OCI-LY3 (cell line): Measurements from ENCODE around the gene TAPBP.

Experiments used
- H2AFZ ChIP-seq: fragments of 200-600, 300-600 bp; shearing (Covaris generic); 2 replicates; pipeline ENCODE4 v1.6.0; 2014; ENCODE audit warnings: antibody characterized with exemption, low read depth, low read length
- H3K27ac ChIP-seq: fragments of 200-600, 300-600 bp; sonication (generic); 2 replicates; pipeline ENCODE4 v1.5.1; 2014; ENCODE audit warnings: mild to moderate bottlenecking, low read length, moderate library complexity, mixed read lengths
- H3K27me3 ChIP-seq: fragments of 200-600, 300-600 bp; sonication (generic); 2 replicates; pipeline ENCODE4 v1.6.1; 2014; ENCODE audit warnings: low read depth, low read length, mixed read lengths
- H3K36me3 ChIP-seq: fragments of 200-600, 300-600 bp; sonication (generic); replicated peaks from 2 replicates; pipeline ENCODE3; 2014; ENCODE audit warnings: low read depth, low read length, mixed read lengths
- H3K4me1 ChIP-seq: fragments of 300-600, 200-600 bp; sonication (generic); 2 replicates; pipeline ENCODE4 v1.6.1; 2014; ENCODE audit warnings: low read length, mixed read lengths
- H3K4me2 ChIP-seq: fragments of 200-600, 300-600 bp; sonication (generic); 2 replicates; pipeline ENCODE4 v1.6.1; 2014; ENCODE audit warnings: low read length, mixed read lengths
- H3K4me3 ChIP-seq: fragments of 300-600, 200-600 bp; sonication (generic); 2 replicates; pipeline ENCODE4 v1.5.1; 2014; ENCODE audit warnings: antibody characterized with exemption, mild to moderate bottlenecking, low read length, moderate library complexity
- H3K79me2 ChIP-seq: fragments of 300-600, 200-600 bp; shearing (Covaris generic); 2 replicates; pipeline ENCODE4 v1.6.1; 2014; ENCODE audit warnings: mild to moderate bottlenecking, low read length, mixed read lengths
- H3K9ac ChIP-seq: fragments of 300-600, 200-600 bp; shearing (Covaris generic); 2 replicates; pipeline ENCODE4 v1.6.0; 2014; ENCODE audit warnings: mild to moderate bottlenecking, low read length, moderate library complexity
- H3K9me3 ChIP-seq: fragments of 200-600, 300-600 bp; shearing (Covaris generic); 2 replicates; pipeline ENCODE4 v1.6.1; 2014; ENCODE audit warnings: low read length, mixed read lengths; ENCODE audit not compliant: insufficient read depth
- H4K20me1 ChIP-seq: fragments of 200-600, 300-600 bp; sonication (generic); 2 replicates; pipeline ENCODE4 v1.6.1; 2016; ENCODE audit warnings: low read length, mixed read lengths; ENCODE audit not compliant: insufficient read depth
- EZH2phosphoT487 ChIP-seq: fragments of 200-600 bp; shearing (Covaris generic); IDR thresholded peaks from 2 replicates; pipeline ENCODE4 v1.6.1; 2018; ENCODE audit warnings: antibody characterized with exemption, mixed run types, low read depth
- TF ChIP-seq, protein P1 (sequence below): fragments of 200-600, 300-600 bp; sonication (generic); IDR thresholded peaks from 2 replicates; pipeline ENCODE4 v1.5.1; 2014; ENCODE audit warnings: antibody characterized with exemption, low read length, low read depth

The TAPBP gene

DNA sequence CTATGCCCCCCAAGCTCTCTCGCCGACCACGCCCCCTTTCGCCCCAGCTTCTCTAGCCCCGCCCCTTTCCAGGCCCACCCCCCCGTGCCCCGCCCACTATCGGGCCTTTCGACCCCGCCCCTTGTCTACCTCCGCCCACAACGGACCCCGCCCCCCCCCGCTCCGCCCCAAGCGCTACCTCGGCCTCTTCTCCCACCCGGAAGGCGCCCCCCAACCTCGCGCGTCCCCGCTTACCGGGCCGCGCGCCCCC lies 3.5 kb upstream of the TAPBP start:
- Histone ChIP-seq H3K27ac (peak overlapping the region; percentile 73), H4K20me1 (peaks cover 3% of the 10 kb centered on the region), H3K4me3 (peak overlapping the region; percentile 91), H3K36me3 (peaks cover 37% of the 10 kb centered on the region), H3K4me1 (peaks cover 39% of the 10 kb centered on the region), H2AFZ (no peak overlapping the region), H3K79me2 (peaks cover 49% of the 10 kb centered on the region), H3K4me2 (peak overlapping the region; percentile 66), H3K27me3 (no peaks in the 10 kb centered on the region), H3K9me3 (no peaks in the 10 kb centered on the region), H3K9ac (peak overlapping the region; percentile 65; the same call in 1 of the 2 replicates)
- TF ChIP-seq, protein P1, sequence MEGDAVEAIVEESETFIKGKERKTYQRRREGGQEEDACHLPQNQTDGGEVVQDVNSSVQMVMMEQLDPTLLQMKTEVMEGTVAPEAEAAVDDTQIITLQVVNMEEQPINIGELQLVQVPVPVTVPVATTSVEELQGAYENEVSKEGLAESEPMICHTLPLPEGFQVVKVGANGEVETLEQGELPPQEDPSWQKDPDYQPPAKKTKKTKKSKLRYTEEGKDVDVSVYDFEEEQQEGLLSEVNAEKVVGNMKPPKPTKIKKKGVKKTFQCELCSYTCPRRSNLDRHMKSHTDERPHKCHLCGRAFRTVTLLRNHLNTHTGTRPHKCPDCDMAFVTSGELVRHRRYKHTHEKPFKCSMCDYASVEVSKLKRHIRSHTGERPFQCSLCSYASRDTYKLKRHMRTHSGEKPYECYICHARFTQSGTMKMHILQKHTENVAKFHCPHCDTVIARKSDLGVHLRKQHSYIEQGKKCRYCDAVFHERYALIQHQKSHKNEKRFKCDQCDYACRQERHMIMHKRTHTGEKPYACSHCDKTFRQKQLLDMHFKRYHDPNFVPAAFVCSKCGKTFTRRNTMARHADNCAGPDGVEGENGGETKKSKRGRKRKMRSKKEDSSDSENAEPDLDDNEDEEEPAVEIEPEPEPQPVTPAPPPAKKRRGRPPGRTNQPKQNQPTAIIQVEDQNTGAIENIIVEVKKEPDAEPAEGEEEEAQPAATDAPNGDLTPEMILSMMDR, result no peak
- no peak for TF ChIP-seq EZH2phosphoT487

DNA sequence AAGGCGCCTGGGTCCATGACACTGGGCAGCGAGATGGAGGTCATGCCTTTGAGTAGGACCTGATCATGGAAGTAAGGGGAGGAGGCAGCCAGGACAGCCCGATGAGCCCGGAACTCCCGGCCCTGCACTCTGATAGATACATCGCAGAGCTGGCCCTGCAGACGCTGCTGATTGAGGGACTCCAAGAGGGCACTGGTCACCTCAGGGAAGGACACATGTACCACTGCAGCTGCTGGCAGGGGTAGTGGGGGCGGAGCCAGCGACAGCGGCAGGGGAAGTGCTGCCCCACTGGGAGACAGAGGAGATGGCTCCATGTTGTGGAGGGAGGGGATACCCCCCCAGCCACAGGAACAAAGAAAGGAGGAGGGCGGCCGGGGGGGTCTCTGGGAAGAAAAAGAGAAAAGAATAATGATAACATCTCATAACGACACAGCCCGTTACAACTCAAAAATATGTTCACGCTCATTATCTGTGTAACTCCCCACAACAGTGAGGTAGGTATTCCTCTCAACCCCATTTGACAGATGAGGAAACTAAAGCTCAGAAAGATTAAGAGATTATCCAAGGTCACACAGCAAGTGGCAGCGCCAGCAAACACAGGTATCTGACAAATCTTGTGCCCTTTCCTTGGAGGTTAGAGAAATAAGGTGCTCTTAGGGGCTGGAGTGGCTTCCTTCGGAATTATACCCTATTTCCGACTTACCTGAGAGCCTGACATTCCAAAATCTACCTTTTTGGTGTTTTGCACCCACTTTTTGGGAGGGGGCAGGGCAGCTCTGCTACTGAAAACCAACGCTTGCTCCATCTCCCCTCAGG lies 2.9 kb upstream of the TAPBP start:
- Histone ChIP-seq H3K36me3 (peaks cover 43% of the 10 kb centered on the region), H3K27ac (no peak overlapping the region), H3K9me3 (no peaks in the 10 kb centered on the region), H3K4me2 (peak overlapping the region; percentile 66), H4K20me1 (peaks cover 9% of the 10 kb centered on the region), H2AFZ (no peak overlapping the region), H3K27me3 (no peaks in the 10 kb centered on the region), H3K79me2 (peaks cover 49% of the 10 kb centered on the region), H3K4me3 (peak overlapping the region; percentile 91), H3K4me1 (peaks cover 41% of the 10 kb centered on the region), H3K9ac (no peak overlapping the region)
- TF ChIP-seq EZH2phosphoT487, result no peak
- TF ChIP-seq, protein P1, result no peak

DNA sequence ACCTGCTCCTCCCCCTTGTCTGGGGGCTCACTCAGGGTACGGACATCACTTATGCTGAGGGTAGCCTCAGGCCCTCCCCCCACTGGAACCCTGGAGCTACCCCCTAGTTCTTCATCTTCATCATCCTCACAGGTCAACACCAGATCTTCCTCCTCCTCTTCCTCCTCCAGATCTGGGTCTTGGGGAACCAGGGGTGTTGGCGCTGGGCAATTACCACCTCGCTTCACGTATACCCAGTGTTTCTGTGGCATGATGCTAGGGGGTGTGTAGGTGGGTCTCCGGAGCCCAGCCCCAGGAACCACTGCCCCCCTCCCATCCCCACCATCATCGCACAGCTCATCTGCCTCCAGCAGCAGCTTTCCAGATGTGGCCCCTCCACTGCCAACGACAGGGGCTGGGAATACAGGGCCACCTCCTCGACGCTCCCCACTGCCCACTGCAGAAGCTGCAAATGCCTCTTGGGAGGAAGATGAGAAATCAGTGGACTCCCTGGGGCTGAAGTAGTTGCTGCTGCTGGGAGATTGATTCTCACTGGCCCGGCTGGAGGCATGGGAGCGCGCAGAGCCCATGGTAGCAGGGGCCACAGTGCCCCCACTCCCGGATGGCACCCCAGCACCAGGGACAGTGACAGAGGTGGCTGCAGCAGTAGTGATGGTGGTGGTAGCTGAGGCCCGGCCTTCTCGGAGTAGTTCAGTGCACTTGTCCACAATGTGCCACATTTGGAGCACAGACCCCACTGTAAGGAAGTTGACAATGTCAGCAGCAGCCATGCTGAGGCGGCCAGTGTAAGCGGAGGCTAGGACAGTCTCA lies 2.1 kb upstream of the TAPBP start:
- Histone ChIP-seq H3K9me3 (no peaks in the 10 kb centered on the region), H2AFZ (no peak overlapping the region), H3K27ac (no peak overlapping the region), H3K27me3 (no peaks in the 10 kb centered on the region), H4K20me1 (peaks cover 12% of the 10 kb centered on the region), H3K9ac (no peak overlapping the region), H3K79me2 (peaks cover 49% of the 10 kb centered on the region), H3K4me3 (no peak overlapping the region), H3K4me1 (peaks cover 39% of the 10 kb centered on the region), H3K36me3 (peaks cover 41% of the 10 kb centered on the region), H3K4me2 (no peak overlapping the region)
- TF ChIP-seq, protein P1, result no peak
- no peak for TF ChIP-seq EZH2phosphoT487
